ENCODE data around the gene ALDOA. TPM values are rescaled to one million over a fixed set of nuclear protein-coding genes. Genes with fewer than 3 reads are reported as not detected.

ALDOA gene
- total and polyA plus RNA-seq, 9 of the 15 experiments (the other 6 are each of a cell fraction or from before 2014, with no cell fraction given) = 311 to 2,224 (median 1,293) TPM

GRCh38 chr16:30052671-30053372, 12.7 kb upstream of the ALDOA start (continued):
- TF ChIP-seq GMEB1 (CRISPR knock-in tag; IDR thresholded peaks at IDR 0.05) = no peak
- TF ChIP-seq TBL1XR1 (IDR thresholded peaks at IDR 0.05; ENCODE audit: low read length in 2 of 2) = no peak
- TF ChIP-seq CBFA2T3 (IDR thresholded peaks at IDR 0.05) = no peak
- TF ChIP-seq ZNF217 (CRISPR knock-in tag; IDR thresholded peaks at IDR 0.05) = no peak
- no peak for TF ChIP-seq PURB (CRISPR knock-in tag; IDR thresholded peaks at IDR 0.05; ENCODE audit: low read depth)
- no peak for TF ChIP-seq ETV6 (IDR thresholded peaks at IDR 0.05; ENCODE audit: borderline replicate concordance in 1 of 2, low read depth in 2 of 2, low read length in 1 of 2)
- no peak for TF ChIP-seq ETV6 (CRISPR knock-in tag; IDR thresholded peaks at IDR 0.05; ENCODE audit: borderline replicate concordance)
- no peak for TF ChIP-seq HDAC8 (tag; IDR thresholded peaks at IDR 0.05)
- no peak for TF ChIP-seq SRSF1 (IDR thresholded peaks at IDR 0.05; ENCODE audit: low read depth, low read length)
- TF ChIP-seq TAF15 (IDR thresholded peaks at IDR 0.05; ENCODE audit: low read depth, low read length) = no peak
- peak; percentile 78 for TF ChIP-seq POU5F1 (IDR thresholded peaks at IDR 0.05; ENCODE audit: borderline replicate concordance, low read depth, low read length, partially characterized antibody)
- no peak for TF ChIP-seq ZNF707 (CRISPR knock-in tag; conservative IDR thresholded peaks at IDR 0.05)
- no peak; the same call in 1 of the 2 replicates for TF ChIP-seq JUN (IDR thresholded peaks at IDR 0.05; ENCODE audit: borderline replicate concordance, low read depth, low read length)
- no peak for TF ChIP-seq JUN (CRISPR knock-in tag; IDR thresholded peaks at IDR 0.05; ENCODE audit: borderline replicate concordance)
- TF ChIP-seq FOSL1 (tag; conservative IDR thresholded peaks at IDR 0.05) = no peak
- no peak for TF ChIP-seq BRF2 (IDR thresholded peaks at IDR 0.05; ENCODE audit: borderline replicate concordance, insufficient read depth, insufficient read length)
- TF ChIP-seq UBTF (IDR thresholded peaks at IDR 0.05; ENCODE audit: borderline replicate concordance in 1 of 2, low read depth in 2 of 2, low read length in 2 of 2) = peak; percentile 43 to 78; a peak in 1 of 4 replicates
- TF ChIP-seq STAT5B (CRISPR knock-in tag; IDR thresholded peaks at IDR 0.05) = no peak
- TF ChIP-seq ZNF384 (IDR thresholded peaks at IDR 0.05; ENCODE audit: low read depth, low read length) = no peak
- no peak for TF ChIP-seq DACH1 (IDR thresholded peaks at IDR 0.05; ENCODE audit: partially characterized antibody)
- no peak for TF ChIP-seq RNF219 (CRISPR knock-in tag; IDR thresholded peaks at IDR 0.05)

Measured in K562 (cell line).